Body of pancreas (tissue), 4 donors: ENCODE measurements around the gene AVL9.

ENCODE experiments used
- CTCF ChIP-seq, 7 experiments: fragments of 450-650 bp in 4 of 7; fragments of 200-600 bp in 3 of 7; sonication (generic) in 3 of 7; IDR thresholded peaks; one replicate each; pipeline ENCODE4 v1.5.1; 2016 to 2019; ENCODE audit warnings: antibody characterized with exemption in 7 of 7
- POLR2A ChIP-seq, 3 donors: fragments of 450-650 bp; IDR thresholded peaks; one replicate each; pipeline ENCODE4 v1.6.1; 2016; ENCODE audit warnings: antibody characterized with exemption in 3 of 3, mild to moderate bottlenecking in 2 of 3

- TF ChIP-seq CTCF (IDR thresholded peaks at IDR 0.05) (no peak), POLR2A (IDR thresholded peaks at IDR 0.05) (no peak)
These were observed 41.8 kb upstream of the AVL9 start for GRCh38 chr7:32453341-32454011.
